Left lung (tissue), 10 donors: ENCODE results near the gene PLPPR5. TPM values are rescaled to one million over a fixed set of nuclear protein-coding genes. Genes with fewer than 3 reads are reported as not detected.

Source experiments
- ATAC-seq: fragments of 200-7000 bp; cut with Tn5 transposase; one replicate; pipeline ENCODE4 v1.9.1; 2020; ENCODE audit warnings: moderate library complexity
- DNase-seq, 4 donors: peaks; one replicate each; pipeline ENCODE4 v3.0.0-alpha.2; 2013 to 2020
- H3K27ac ChIP-seq, 2 donors: fragments of 200-600 bp; sonication (generic) in 1 of 2; one replicate each; pipeline versions ENCODE4 v1.5.0 to v1.8.0; 2020 to 2021
- H3K27me3 ChIP-seq, 2 donors: fragments of 200-600 bp; sonication (generic) in 1 of 2; one replicate each; pipeline versions ENCODE4 v1.5.0 to v1.8.0; 2020 to 2021
- H3K36me3 ChIP-seq, 2 donors: fragments of 200-600 bp; sonication (generic) in 1 of 2; one replicate each; pipeline versions ENCODE4 v1.5.0 to v1.8.0; 2020 to 2021
- H3K4me1 ChIP-seq, 2 donors: fragments of 200-600 bp; one replicate each; pipeline ENCODE4 v1.8.0; 2021
- H3K4me3 ChIP-seq, 2 donors: fragments of 200-600 bp; sonication (generic) in 1 of 2; one replicate each; pipeline versions ENCODE4 v1.5.0 to v1.8.0; 2020 to 2021; ENCODE audit warnings: mild to moderate bottlenecking in 1 of 2
- H3K9me3 ChIP-seq, 2 donors: fragments of 200-600 bp; sonication (generic) in 1 of 2; one replicate each; pipeline versions ENCODE4 v1.5.0 to v1.8.0; 2020 to 2021
- CTCF ChIP-seq, 2 donors: fragments of 200-600 bp; sonication (generic) in 1 of 2; IDR thresholded peaks; one replicate each; pipeline versions ENCODE4 v1.5.0 to v1.8.0; 2021; ENCODE audit warnings: antibody characterized with exemption in 2 of 2
- intact Hi-C, 2 donors: fragments of 100-400 bp; cut with DNase I; formaldehyde crosslinking; loops; one replicate each; pipeline versions ENCODE4 v1.11.2 to v1.14.2; 2022
- polyA plus RNA-seq, 6 donors: library from polyadenylated mRNA; unstranded; fragments of 120-200 nt; gene quantifications; one replicate each; pipeline ENCODE4 v1.2.1, GENCODE V29; 2013; ENCODE audit not compliant: insufficient read length in 6 of 6
- total RNA-seq, 2 donors: library from RNA; stranded (reverse); fragmentation: NEBNext Ultra II Directional; extraction: Animal tissue kit (Norgen Biotek cat#: 25700); gene quantifications; one replicate each; pipeline ENCODE4 v1.2.1, GENCODE V29; 2021
- donor health status: DM: no; HTN: yes; CAD: no.
- donor health status: DM: no; HTN: no; CAD: no.

The PLPPR5 gene
- total and polyA plus RNA-seq, 8 donors, result 0.06 to 6.3 (median 3.5) TPM; not detected in 1

GRCh38 chr1:98940722-98941079 is 64.0 kb downstream of the PLPPR5 start:
- TF ChIP-seq CTCF (IDR thresholded peaks at IDR 0.05), result no peak
- no peak overlapping the region for H3K4me3 ChIP-seq
- intact Hi-C loops, result no loop called here
- ATAC-seq (no peak), DNase-seq (no peak)
- H3K4me1 ChIP-seq, result no peaks in the 10 kb centered on the region
- no peaks in the 10 kb centered on the region for H3K9me3 ChIP-seq
- H3K36me3 ChIP-seq, result no peaks in the 10 kb centered on the region
- no peak overlapping the region for H3K27ac ChIP-seq
- H3K27me3 ChIP-seq, result no peaks in the 10 kb centered on the region

- TF ChIP-seq CTCF (IDR thresholded peaks at IDR 0.05), result no peak
- intact Hi-C loops, result no loop called here
Observed at GRCh38 chr1:98940069-98940721, 64.5 kb downstream of the PLPPR5 start.

GRCh38 chr1:98939471-98939870 is 65.2 kb downstream of the PLPPR5 start:
- intact Hi-C loops, result no loop called here
- ATAC-seq (no peak), DNase-seq (peak in 1 of 4 donors; percentile 30)
- Histone ChIP-seq H3K9me3 (no peaks in the 10 kb centered on the region), H3K4me1 (no peaks in the 10 kb centered on the region), H3K27me3 (no peaks in the 10 kb centered on the region), H3K4me3 (no peak overlapping the region), H3K36me3 (no peaks in the 10 kb centered on the region), H3K27ac (no peak overlapping the region)
- no peak for TF ChIP-seq CTCF (IDR thresholded peaks at IDR 0.05)

More at GRCh38 chr1:98940069-98940721, 64.5 kb downstream of the PLPPR5 start:
- DNase-seq, result no peak
- Histone ChIP-seq H3K27me3 (no peaks in the 10 kb centered on the region), H3K9me3 (no peaks in the 10 kb centered on the region), H3K4me1 (no peaks in the 10 kb centered on the region), H3K4me3 (no peak overlapping the region), H3K36me3 (no peaks in the 10 kb centered on the region), H3K27ac (no peak overlapping the region)
- ATAC-seq, result no peak

- Histone ChIP-seq H3K4me3 (no peak overlapping the region), H3K27me3 (no peaks in the 10 kb centered on the region), H3K36me3 (no peaks in the 10 kb centered on the region), H3K4me1 (no peaks in the 10 kb centered on the region), H3K27ac (no peak overlapping the region), H3K9me3 (no peaks in the 10 kb centered on the region)
- DNase-seq (no peak), ATAC-seq (no peak)
- intact Hi-C loops, result no loop called here
- no peak for TF ChIP-seq CTCF (IDR thresholded peaks at IDR 0.05)
Observed at GRCh38 chr1:98937347-98937746, 67.3 kb downstream of the PLPPR5 start.

- Histone ChIP-seq H3K4me1 (no peaks in the 10 kb centered on the region), H3K9me3 (no peaks in the 10 kb centered on the region), H3K4me3 (no peak overlapping the region), H3K27me3 (no peaks in the 10 kb centered on the region), H3K36me3 (no peaks in the 10 kb centered on the region), H3K27ac (no peak overlapping the region)
- intact Hi-C loops, result no loop called here
- ATAC-seq (no peak), DNase-seq (no peak)
- no peak for TF ChIP-seq CTCF (IDR thresholded peaks at IDR 0.05)
Observed at GRCh38 chr1:98932184-98932583, 72.5 kb downstream of the PLPPR5 start.
